SH-SY5Y (cell line): ENCODE measurements around the gene PDGFD.

Experiments used
- GATA2 ChIP-seq: IDR thresholded peaks from 2 replicates; pipeline ENCODE4 v1.6.1; 2011; ENCODE audit warnings: mild to moderate bottlenecking, low read depth, low read length
- GATA3 ChIP-seq: IDR thresholded peaks from 2 replicates; pipeline ENCODE4 v1.6.1; 2011; ENCODE audit warnings: low read depth, mild to moderate bottlenecking, low read length, moderate library complexity

GRCh38 chr11:104122011-104122635 is 41.8 kb downstream of the PDGFD start:
- TF ChIP-seq GATA3 (no peak), GATA2 (no peak)
